Kidney (tissue), 14 donors: Measurements from ENCODE around the gene AQP4. TPM values are rescaled to one million over a fixed set of nuclear protein-coding genes. Genes with fewer than 3 reads are reported as not detected.

ENCODE experiments used
- DNase-seq, 5 donors: peaks; one replicate each; pipeline ENCODE4 v3.0.0-alpha.2; 2013 to 2020
- FAIRE-seq: peaks from 2 replicates; lab custom pipeline; 2012; peaks lifted over from hg19 to GRCh38; lab: Jason Lieb, UNC
- H3K27ac ChIP-seq, 2 donors: one replicate each; pipeline ENCODE4 v1.7.0; 2013; ENCODE audit warnings: low read depth in 2 of 2, low read length in 2 of 2, inconsistent platforms in 1 of 2
- H3K27me3 ChIP-seq: one replicate; pipeline ENCODE4 v1.7.1; 2013; ENCODE audit warnings: low read length, inconsistent platforms; ENCODE audit not compliant: control insufficient read depth, insufficient read depth
- H3K36me3 ChIP-seq, 3 donors: one replicate each; pipeline versions ENCODE4 v1.7.0 to v1.7.1; 2013; ENCODE audit warnings: low read length in 3 of 3, control low read depth in 1 of 3, inconsistent platforms in 1 of 3; ENCODE audit not compliant: insufficient read depth in 3 of 3, control insufficient read depth in 2 of 3
- H3K4me1 ChIP-seq, 3 donors: one replicate each; pipeline versions ENCODE4 v1.7.0 to v1.7.1; 2013; ENCODE audit warnings: low read length in 3 of 3, inconsistent platforms in 1 of 3, low read depth in 1 of 3; ENCODE audit not compliant: control insufficient read depth in 2 of 3, insufficient read depth in 2 of 3
- H3K4me3 ChIP-seq, 3 donors: one replicate each; pipeline versions ENCODE4 v1.7.0 to v1.8.1; 2013; ENCODE audit warnings: low read length in 3 of 3, control low read depth in 1 of 3, inconsistent platforms in 1 of 3
- H3K9ac ChIP-seq, 3 donors: one replicate each; pipeline versions ENCODE4 v1.7.0 to v1.7.1; 2013; ENCODE audit warnings: low read length in 3 of 3, control low read depth in 1 of 3, inconsistent platforms in 1 of 3
- H3K9me3 ChIP-seq, 3 donors: one replicate each; pipeline versions ENCODE4 v1.7.0 to v1.7.1; 2013; ENCODE audit warnings: low read length in 3 of 3, control low read depth in 1 of 3, inconsistent platforms in 1 of 3; ENCODE audit not compliant: control insufficient read depth in 2 of 3, insufficient read depth in 1 of 3
- intact Hi-C: fragments of 100-400 bp; cut with DNase I; formaldehyde crosslinking; loops from one replicate; pipeline ENCODE4 v1.11.1; 2022
- polyA plus RNA-seq: library from polyadenylated mRNA; stranded (reverse); fragments of 350-450 nt; fragmentation: Illumina TruSeq; extraction: RNeasy Lipid Tissue Mini Kit (QIAGEN cat#74804); gene quantifications from one replicate; pipeline ENCODE4 v1.2.3, GENCODE V29; 2014; ENCODE audit warnings: low read depth, low replicate concordance; ENCODE audit not compliant: insufficient read depth
- total RNA-seq: library from RNA; stranded (reverse); fragmentation: NEBNext Ultra II Directional; extraction: Animal tissue kit (Norgen Biotek cat#: 25700); gene quantifications from one replicate; pipeline ENCODE4 v1.2.1, GENCODE V29; 2021
- TF ChIP-seq, protein P1 (sequence below): IDR thresholded peaks from 3 replicates; pipeline ENCODE4 v1.5.1; 2012; ENCODE audit warnings: mild to moderate bottlenecking, moderate library complexity, borderline replicate concordance; ENCODE audit not compliant: insufficient read depth; ENCODE audit errors: extremely low read depth
- donor health status: control.
- donor health status: control.
- donor health status: control.
- donor health status: control.
- donor health status: control.
- donor health status: DM: yes; HTN: yes; CAD: no.
- donor health status: Normal renal cell carcinoma (clear cell type).

Gene AQP4
- total and polyA plus RNA-seq, 2 donors from 2014 or later, result 1.1 to 11.6 TPM

DNA sequence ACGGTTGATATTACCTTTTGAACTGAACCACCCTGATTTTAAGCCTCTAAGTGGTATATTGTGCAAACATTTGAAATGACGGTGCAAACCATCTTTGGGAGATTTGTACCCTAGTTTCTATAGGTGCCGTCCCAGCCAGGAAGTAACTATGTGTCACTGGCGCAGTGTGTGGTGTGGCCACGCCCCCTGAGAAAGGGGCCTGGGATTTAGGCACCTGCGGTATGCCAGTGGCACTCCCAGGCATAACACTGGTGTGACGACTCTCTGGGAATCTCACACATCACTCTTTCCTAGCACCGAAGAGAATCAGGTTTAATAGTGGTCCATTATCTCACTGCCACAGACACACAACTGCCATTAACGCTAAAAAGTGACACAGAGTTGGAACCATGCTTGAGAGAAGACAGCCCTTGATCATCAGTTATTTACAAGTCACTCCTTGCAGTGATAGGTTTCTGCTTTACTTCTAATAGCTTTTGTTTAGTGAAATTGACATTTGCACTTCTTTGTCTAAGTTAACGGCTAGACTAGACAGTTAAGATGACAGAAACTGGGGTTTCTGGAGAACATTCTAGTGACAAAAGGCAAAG lies 11.1 kb downstream of the AQP4 start:
- Histone ChIP-seq H3K27ac (no peak overlapping the region), H3K36me3 (no peaks in the 10 kb centered on the region), H3K4me1 (no peaks in the 10 kb centered on the region), H3K4me3 (no peak overlapping the region), H3K27me3 (no peaks in the 10 kb centered on the region), H3K9ac (no peak overlapping the region), H3K9me3 (peaks cover 0 to 3% (median 0%) of the 10 kb centered on the region in 3 donors)
- TF ChIP-seq, protein P1, sequence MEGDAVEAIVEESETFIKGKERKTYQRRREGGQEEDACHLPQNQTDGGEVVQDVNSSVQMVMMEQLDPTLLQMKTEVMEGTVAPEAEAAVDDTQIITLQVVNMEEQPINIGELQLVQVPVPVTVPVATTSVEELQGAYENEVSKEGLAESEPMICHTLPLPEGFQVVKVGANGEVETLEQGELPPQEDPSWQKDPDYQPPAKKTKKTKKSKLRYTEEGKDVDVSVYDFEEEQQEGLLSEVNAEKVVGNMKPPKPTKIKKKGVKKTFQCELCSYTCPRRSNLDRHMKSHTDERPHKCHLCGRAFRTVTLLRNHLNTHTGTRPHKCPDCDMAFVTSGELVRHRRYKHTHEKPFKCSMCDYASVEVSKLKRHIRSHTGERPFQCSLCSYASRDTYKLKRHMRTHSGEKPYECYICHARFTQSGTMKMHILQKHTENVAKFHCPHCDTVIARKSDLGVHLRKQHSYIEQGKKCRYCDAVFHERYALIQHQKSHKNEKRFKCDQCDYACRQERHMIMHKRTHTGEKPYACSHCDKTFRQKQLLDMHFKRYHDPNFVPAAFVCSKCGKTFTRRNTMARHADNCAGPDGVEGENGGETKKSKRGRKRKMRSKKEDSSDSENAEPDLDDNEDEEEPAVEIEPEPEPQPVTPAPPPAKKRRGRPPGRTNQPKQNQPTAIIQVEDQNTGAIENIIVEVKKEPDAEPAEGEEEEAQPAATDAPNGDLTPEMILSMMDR, result no peak
- FAIRE-seq (no peak), DNase-seq (no peak)
- intact Hi-C loops, result no loop called here

DNA sequence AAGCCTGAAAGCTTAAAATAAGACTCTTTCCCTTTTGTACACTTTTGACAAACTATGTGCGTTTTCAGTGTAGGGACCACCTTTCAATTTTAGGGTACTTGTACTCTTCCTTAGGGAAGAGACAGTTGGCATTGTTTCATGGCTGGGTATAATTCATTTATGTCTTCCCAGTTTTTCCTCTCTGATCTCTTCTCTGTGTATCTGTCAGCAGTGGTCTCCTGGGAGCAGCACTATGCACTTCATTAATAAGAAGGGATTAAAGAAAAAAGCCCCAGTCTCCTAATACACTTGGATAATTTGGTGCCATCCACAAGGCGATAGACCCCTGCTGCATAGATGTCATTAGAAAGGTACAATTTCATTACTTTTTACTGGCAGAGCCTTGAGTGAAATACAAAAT lies 12.1 kb downstream of the AQP4 start:
- TF ChIP-seq, protein P1, result no peak

DNA sequence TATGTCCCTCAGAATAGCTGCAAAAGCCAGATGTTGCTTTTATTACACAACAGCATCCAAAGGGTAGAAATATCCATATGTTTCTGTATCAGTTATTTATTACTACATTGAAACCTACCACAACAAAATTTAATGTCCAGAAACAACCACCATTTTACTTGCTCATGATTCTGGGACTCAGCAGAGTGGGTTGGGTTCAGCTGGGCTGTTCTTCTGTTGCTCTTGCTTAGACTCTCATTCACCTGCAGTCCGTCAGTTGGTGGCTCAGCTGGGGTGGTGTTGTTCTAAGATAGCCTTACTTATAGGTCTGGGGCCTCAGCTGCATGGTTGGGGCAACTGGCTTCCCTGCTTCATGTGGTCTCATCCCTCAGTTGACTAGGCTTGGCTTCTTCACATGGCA lies 21.7 kb downstream of the AQP4 start:
- intact Hi-C loops, result no loop called here
- TF ChIP-seq, protein P1, result no peak
- peaks cover 0 to 2% (median 0%) of the 10 kb centered on the region in 3 donors for H3K9me3 ChIP-seq
- no peak overlapping the region for H3K9ac ChIP-seq
- H3K27me3 ChIP-seq, result no peaks in the 10 kb centered on the region
- no peaks in the 10 kb centered on the region for H3K36me3 ChIP-seq
- no peaks in the 10 kb centered on the region for H3K4me1 ChIP-seq
- DNase-seq, result no peak
- FAIRE-seq, result no peak
- H3K4me3 ChIP-seq, result no peak overlapping the region
- H3K27ac ChIP-seq, result no peak overlapping the region

More for the DNA sequence above, 12.1 kb downstream of the AQP4 start:
- Histone ChIP-seq H3K36me3 (no peaks in the 10 kb centered on the region), H3K27me3 (no peaks in the 10 kb centered on the region), H3K4me3 (no peak overlapping the region), H3K9ac (no peak overlapping the region), H3K27ac (no peak overlapping the region), H3K9me3 (peaks cover 0 to 3% (median 0%) of the 10 kb centered on the region in 3 donors), H3K4me1 (no peaks in the 10 kb centered on the region)
- intact Hi-C loops, result no loop called here
- FAIRE-seq (no peak), DNase-seq (no peak)

DNA sequence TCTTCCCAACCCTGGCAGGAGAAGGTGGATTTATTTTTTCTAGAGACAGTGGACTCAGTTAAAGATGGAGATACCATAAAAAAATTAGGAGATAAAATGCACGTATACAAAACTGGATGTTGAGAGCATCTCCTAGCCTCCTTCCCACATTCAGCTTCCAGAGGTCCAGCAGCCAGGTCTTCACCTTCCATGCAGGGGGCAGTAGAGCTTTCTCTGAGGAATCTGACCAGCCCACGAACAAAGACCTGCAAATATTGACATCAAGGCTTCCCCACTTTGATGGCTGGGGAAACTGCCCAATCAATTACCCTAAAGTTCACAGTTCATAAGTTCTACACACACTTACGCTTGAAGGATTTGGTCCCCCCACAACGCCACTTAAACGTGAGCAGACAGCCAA lies 24.5 kb downstream of the AQP4 start:
- Histone ChIP-seq H3K9ac (no peak overlapping the region), H3K27me3 (no peaks in the 10 kb centered on the region), H3K4me3 (no peak overlapping the region), H3K4me1 (no peaks in the 10 kb centered on the region), H3K9me3 (peaks cover 0 to 2% (median 0%) of the 10 kb centered on the region in 3 donors), H3K36me3 (no peaks in the 10 kb centered on the region), H3K27ac (no peak overlapping the region)
- TF ChIP-seq, protein P1, result no peak
- FAIRE-seq (no peak), DNase-seq (no peak)
- intact Hi-C loops, result no loop called here
